Neural progenitor cell (in vitro differentiated cells): ENCODE measurements around the gene SLC5A6. TPM values are rescaled to one million over a fixed set of nuclear protein-coding genes. Genes with fewer than 3 reads are reported as not detected.

Experiments used
- DNase-seq: peaks from one replicate; pipeline ENCODE4 v3.0.0-alpha.2; 2016; ENCODE audit warnings: low spot score
- H2AFZ ChIP-seq: fragments of 200-600 bp; sonication (generic); replicated peaks from 2 replicates; pipeline ENCODE4 v1.6.1; 2016; ENCODE audit warnings: antibody characterized with exemption
- H3F3A ChIP-seq: fragments of 200-600 bp; sonication (generic); 2 replicates; pipeline ENCODE4 v1.6.1; 2016; ENCODE audit warnings: antibody characterized with exemption, low read depth
- H3K27ac ChIP-seq: fragments of 200-600 bp; sonication (generic); 2 replicates; pipeline ENCODE4 v1.5.1; 2016; ENCODE audit warnings: mild to moderate bottlenecking
- H3K27me3 ChIP-seq: fragments of 200-600 bp; sonication (generic); 2 replicates; pipeline ENCODE4 v1.6.1; 2016; ENCODE audit warnings: mild to moderate bottlenecking, moderate library complexity
- H3K36me3 ChIP-seq: fragments of 200-600 bp; sonication (generic); 2 replicates; pipeline ENCODE4 v1.5.1; 2016
- H3K4me1 ChIP-seq: fragments of 200-600 bp; sonication (generic); 2 replicates; pipeline ENCODE4 v1.6.1; 2016; ENCODE audit warnings: mixed run types
- H3K4me2 ChIP-seq: fragments of 200-600 bp; sonication (generic); 2 replicates; pipeline ENCODE4 v1.6.1; 2016
- H3K4me3 ChIP-seq: fragments of 200-600 bp; sonication (generic); 2 replicates; pipeline ENCODE4 v1.5.1; 2016
- H3K79me2 ChIP-seq: fragments of 200-600 bp; sonication (generic); 2 replicates; pipeline ENCODE4 v1.6.1; 2016; ENCODE audit warnings: low read depth
- H3K9ac ChIP-seq: fragments of 200-600 bp; sonication (generic); 2 replicates; pipeline ENCODE4 v1.6.1; 2016
- H3K9me3 ChIP-seq: fragments of 200-600 bp; sonication (generic); 2 replicates; pipeline ENCODE4 v1.5.1; 2016; ENCODE audit warnings: low read depth
- H4K20me1 ChIP-seq: fragments of 200-600 bp; sonication (generic); 2 replicates; pipeline ENCODE4 v1.6.1; 2016; ENCODE audit warnings: low read depth
- H3K27ac Mint-ChIP-seq: 3 replicates; pipeline ENCODE4 v1.8.0; 2021; ENCODE audit warnings: mixed read lengths
- H3K27me3 Mint-ChIP-seq: 2 replicates; pipeline ENCODE4 v1.8.0; 2022; ENCODE audit warnings: low read depth, mild to moderate bottlenecking, inconsistent platforms, moderate library complexity, mixed read lengths; ENCODE audit not compliant: insufficient read depth
- H3K36me3 Mint-ChIP-seq: 3 replicates; pipeline ENCODE4 v1.8.0; 2021; ENCODE audit warnings: mixed read lengths
- H3K4me1 Mint-ChIP-seq: 3 replicates; pipeline ENCODE4 v1.8.0; 2021; ENCODE audit warnings: mixed read lengths
- H3K4me3 Mint-ChIP-seq: 3 replicates; pipeline ENCODE4 v1.8.0; 2021; ENCODE audit warnings: mild to moderate bottlenecking, moderate library complexity, mixed read lengths
- H3K9me3 Mint-ChIP-seq: 3 replicates; pipeline ENCODE4 v1.8.0; 2020; ENCODE audit warnings: mixed read lengths
- EZH2 ChIP-seq: fragments of 200-600 bp; sonication (generic); IDR thresholded peaks from 2 replicates; pipeline ENCODE4 v1.6.1; 2017; ENCODE audit warnings: antibody characterized with exemption, mild to moderate bottlenecking, moderate library complexity
- EZH2phosphoT487 ChIP-seq: fragments of 200-600 bp; sonication (generic); IDR thresholded peaks from 2 replicates; pipeline ENCODE4 v1.6.1; 2017; ENCODE audit warnings: antibody characterized with exemption
- total RNA-seq: library from RNA; depleted of rRNA; stranded (reverse); fragments of >200 nt; gene quantifications from 2 replicates; pipeline ENCODE4 v1.2.3, GENCODE V29; 2015; ENCODE audit warnings: low replicate concordance
- TF ChIP-seq, protein P1 (sequence below): fragments of 200-600 bp; sonication (generic); IDR thresholded peaks from 2 replicates; pipeline ENCODE4 v1.5.1; 2017; ENCODE audit warnings: antibody characterized with exemption, mild to moderate bottlenecking

The SLC5A6 gene
- total RNA-seq, 1 donor from 2014 or later: 42.8 TPM

DNA sequence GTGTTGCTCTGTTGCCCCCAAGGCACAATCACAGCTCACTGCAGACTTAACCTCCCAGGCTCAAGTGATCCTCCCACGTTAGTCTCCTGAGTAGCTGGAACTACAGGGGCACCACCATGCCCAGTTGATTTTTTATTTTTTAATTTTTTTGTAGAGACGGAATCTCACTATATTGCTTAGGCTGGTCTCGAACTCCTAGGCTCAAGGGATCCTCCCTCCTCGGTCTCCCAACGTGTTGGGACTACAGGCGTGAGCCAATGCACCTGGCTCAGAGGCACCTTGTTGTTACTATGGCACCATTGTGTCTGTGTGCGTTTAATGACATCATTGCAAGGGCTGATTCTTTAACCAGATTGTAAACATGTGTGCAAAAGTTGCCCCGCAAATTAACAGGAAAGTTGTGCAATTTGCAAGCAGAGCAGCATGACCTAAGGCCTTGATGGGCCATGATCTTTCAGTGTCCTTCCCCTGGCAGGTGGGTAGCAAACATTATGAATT lies 40.7 kb downstream of the SLC5A6 start:
- Histone ChIP-seq H3F3A (peaks cover 3% of the 10 kb centered on the region), H3K9me3 (no peaks in the 10 kb centered on the region), H3K4me3 (no peak overlapping the region), H4K20me1 (no peaks in the 10 kb centered on the region), H3K4me1 (no peaks in the 10 kb centered on the region), H3K79me2 (no peaks in the 10 kb centered on the region), H3K4me2 (no peak overlapping the region), H3K27me3 (peaks cover 19% of the 10 kb centered on the region), H3K36me3 (no peaks in the 10 kb centered on the region), H3K27ac (no peak overlapping the region), H3K9ac (no peak overlapping the region), H2AFZ (no peak overlapping the region)
- H3K27me3 Mint-ChIP-seq: peaks cover 2% of the 10 kb centered on the region
- DNase-seq: no peak
- H3K27ac Mint-ChIP-seq: no peak overlapping the region
- TF ChIP-seq, protein P1, sequence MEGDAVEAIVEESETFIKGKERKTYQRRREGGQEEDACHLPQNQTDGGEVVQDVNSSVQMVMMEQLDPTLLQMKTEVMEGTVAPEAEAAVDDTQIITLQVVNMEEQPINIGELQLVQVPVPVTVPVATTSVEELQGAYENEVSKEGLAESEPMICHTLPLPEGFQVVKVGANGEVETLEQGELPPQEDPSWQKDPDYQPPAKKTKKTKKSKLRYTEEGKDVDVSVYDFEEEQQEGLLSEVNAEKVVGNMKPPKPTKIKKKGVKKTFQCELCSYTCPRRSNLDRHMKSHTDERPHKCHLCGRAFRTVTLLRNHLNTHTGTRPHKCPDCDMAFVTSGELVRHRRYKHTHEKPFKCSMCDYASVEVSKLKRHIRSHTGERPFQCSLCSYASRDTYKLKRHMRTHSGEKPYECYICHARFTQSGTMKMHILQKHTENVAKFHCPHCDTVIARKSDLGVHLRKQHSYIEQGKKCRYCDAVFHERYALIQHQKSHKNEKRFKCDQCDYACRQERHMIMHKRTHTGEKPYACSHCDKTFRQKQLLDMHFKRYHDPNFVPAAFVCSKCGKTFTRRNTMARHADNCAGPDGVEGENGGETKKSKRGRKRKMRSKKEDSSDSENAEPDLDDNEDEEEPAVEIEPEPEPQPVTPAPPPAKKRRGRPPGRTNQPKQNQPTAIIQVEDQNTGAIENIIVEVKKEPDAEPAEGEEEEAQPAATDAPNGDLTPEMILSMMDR: no peak
- TF ChIP-seq EZH2phosphoT487 (no peak), EZH2 (no peak)
- no peaks in the 10 kb centered on the region for H3K9me3 Mint-ChIP-seq
- no peak overlapping the region for H3K4me3 Mint-ChIP-seq
- no peaks in the 10 kb centered on the region for H3K36me3 Mint-ChIP-seq
- H3K4me1 Mint-ChIP-seq: no peaks in the 10 kb centered on the region

DNA sequence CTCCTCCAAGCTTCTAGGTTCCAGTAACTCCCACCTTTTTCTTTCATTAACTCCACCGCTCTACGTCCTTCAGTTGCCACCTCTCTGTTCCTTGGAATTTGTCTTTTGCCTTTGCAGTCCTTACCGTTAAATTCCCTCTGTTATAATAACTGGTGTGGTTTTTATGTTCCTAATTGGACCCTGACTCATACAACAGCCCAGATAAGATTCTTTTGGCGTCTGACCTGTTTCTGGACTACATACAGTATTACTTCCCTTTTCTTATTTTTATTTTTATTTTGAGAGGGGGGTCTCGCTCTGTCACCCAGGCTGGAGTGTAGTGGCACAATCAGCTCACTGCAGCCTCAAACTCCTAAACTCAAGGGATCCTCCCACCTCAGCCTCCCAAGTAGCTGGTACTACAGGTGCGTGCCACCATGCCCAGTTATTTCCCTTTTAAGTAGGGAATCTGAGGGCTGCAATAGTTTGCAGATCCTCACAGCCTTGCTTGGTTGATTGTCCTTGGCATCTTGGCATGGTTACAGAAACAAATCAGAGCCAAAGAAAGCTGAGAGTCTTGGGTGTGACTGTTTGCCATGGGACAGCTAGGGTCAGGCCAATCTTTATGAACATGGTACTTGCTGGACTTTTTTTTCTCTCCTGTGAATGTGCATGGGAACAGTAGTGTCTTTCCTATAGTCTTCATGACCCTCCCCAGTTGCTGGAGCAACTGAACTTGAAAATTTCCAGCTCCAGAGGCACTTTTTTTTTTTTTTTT lies 41.3 kb downstream of the SLC5A6 start:
- Histone ChIP-seq H3K9ac (no peak overlapping the region), H3K4me2 (peak overlapping the region; percentile 75), H3K36me3 (no peaks in the 10 kb centered on the region), H3K4me1 (peaks cover under 1% of the 10 kb centered on the region), H2AFZ (peak overlapping the region; percentile 99), H4K20me1 (no peaks in the 10 kb centered on the region), H3K9me3 (no peaks in the 10 kb centered on the region), H3K79me2 (no peaks in the 10 kb centered on the region), H3K27me3 (peaks cover 19% of the 10 kb centered on the region), H3F3A (peaks cover 3% of the 10 kb centered on the region), H3K4me3 (no peak overlapping the region), H3K27ac (no peak overlapping the region)
- H3K4me3 Mint-ChIP-seq: no peak overlapping the region
- no peaks in the 10 kb centered on the region for H3K36me3 Mint-ChIP-seq
- no peak for DNase-seq
- peaks cover 2% of the 10 kb centered on the region for H3K27me3 Mint-ChIP-seq
- TF ChIP-seq, protein P1: no peak
- TF ChIP-seq EZH2 (no peak), EZH2phosphoT487 (no peak)
- no peak overlapping the region for H3K27ac Mint-ChIP-seq
- no peaks in the 10 kb centered on the region for H3K4me1 Mint-ChIP-seq
- H3K9me3 Mint-ChIP-seq: no peaks in the 10 kb centered on the region

DNA sequence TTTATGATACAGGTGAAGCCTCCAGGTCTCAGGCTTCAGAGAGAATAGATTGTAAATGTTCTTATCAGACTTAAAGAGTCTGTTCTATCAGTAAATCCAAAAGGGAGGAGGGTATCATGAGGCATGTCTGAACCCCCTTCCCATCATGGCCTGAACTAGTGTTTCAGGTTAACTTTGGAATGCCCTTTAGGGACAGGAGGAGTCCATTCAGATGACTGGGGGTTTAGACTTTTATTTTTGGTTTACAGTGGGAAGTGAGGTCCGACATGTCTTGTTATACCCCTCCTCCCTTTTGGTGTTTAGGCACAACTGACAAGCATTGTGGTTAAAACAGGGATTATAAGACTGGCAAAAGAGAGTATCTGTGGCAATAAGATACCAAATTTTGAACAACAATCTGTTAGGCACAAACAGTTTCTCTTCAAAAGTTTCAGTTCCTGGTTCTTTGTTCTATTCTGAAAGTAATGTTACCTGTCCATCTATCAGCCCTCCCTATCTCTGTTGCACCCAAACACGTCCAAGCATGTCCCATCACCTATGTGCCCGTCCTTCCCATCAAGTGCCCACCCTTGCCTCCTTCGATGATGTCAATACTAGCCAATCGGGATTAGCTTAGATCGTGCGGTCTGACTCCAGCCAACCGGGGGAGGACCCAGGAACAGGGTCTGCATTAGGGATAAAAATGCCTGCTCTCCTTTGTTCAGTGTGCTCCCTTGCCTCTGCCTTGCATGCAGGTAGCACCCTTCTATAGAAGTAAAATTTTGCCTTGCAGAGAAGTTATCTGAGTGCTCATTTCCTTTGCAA lies 46.9 kb downstream of the SLC5A6 start:
- no peak overlapping the region for H3K27ac Mint-ChIP-seq
- Histone ChIP-seq H3K9me3 (no peaks in the 10 kb centered on the region), H3K4me3 (no peak overlapping the region), H3K27ac (no peak overlapping the region), H3K27me3 (peaks cover 2% of the 10 kb centered on the region), H3F3A (peaks cover 3% of the 10 kb centered on the region), H4K20me1 (no peaks in the 10 kb centered on the region), H3K4me2 (no peak overlapping the region), H3K36me3 (no peaks in the 10 kb centered on the region), H3K79me2 (no peaks in the 10 kb centered on the region), H3K4me1 (peaks cover 4% of the 10 kb centered on the region), H2AFZ (peak overlapping the region; percentile 94), H3K9ac (no peak overlapping the region)
- no peak for TF ChIP-seq EZH2phosphoT487
- no peak for TF ChIP-seq EZH2
- TF ChIP-seq, protein P1: no peak
- no peaks in the 10 kb centered on the region for H3K36me3 Mint-ChIP-seq
- no peaks in the 10 kb centered on the region for H3K9me3 Mint-ChIP-seq
- H3K4me1 Mint-ChIP-seq: no peaks in the 10 kb centered on the region
- H3K27me3 Mint-ChIP-seq: peaks cover 2% of the 10 kb centered on the region
- no peak overlapping the region for H3K4me3 Mint-ChIP-seq
- no peak for DNase-seq
